Measurements from ENCODE around the gene HPCAL1.

GRCh38 chr2:10325278-10326145 is 22.8 kb downstream of the HPCAL1 start:
- TF ChIP-seq POLR2A (IDR thresholded peaks at IDR 0.05) (no peak), CTCF (IDR thresholded peaks at IDR 0.05) (no peak)
